H1 (cell line): ENCODE measurements around the gene ITLN1. TPM values are rescaled to one million over a fixed set of nuclear protein-coding genes. Genes with fewer than 3 reads are reported as not detected.
"Not testable (repeated sequence)": the region's sequence is repeated elsewhere in the genome, so short reads cannot be mapped to it uniquely, and the experiment has no call there.

Experiments used
- CTCF ChIA-PET: fragments of 300-600 bp; sonication (Branson Sonifier 250); formaldehyde crosslinking; loops from one replicate; lab custom pipeline; 2021; ENCODE audit not compliant: partially characterized antibody; lab: Charles Lee
- POLR2A ChIA-PET: fragments of 300-600 bp; sonication (Branson Sonifier 250); formaldehyde crosslinking; loops from one replicate; lab custom pipeline; 2021; ENCODE audit warnings: inconsistent platforms; ENCODE audit not compliant: partially characterized antibody; lab: Charles Lee
- DNase-seq, 2 experiments: peaks; one replicate each; pipeline versions ENCODE4 v3.0.0 to v3.0.0-alpha.2; 2010 to 2022; ENCODE audit warnings: low spot score in 2 of 2, low read depth in 1 of 2, mixed read lengths in 1 of 2
- FAIRE-seq: peaks from 2 replicates; lab custom pipeline; 2011; peaks lifted over from hg19 to GRCh38; lab: Jason Lieb, UNC
- H2AFZ ChIP-seq: 2 replicates; pipeline ENCODE4 v1.8.1; 2012; ENCODE audit warnings: low read length, inconsistent platforms
- H2AK5ac ChIP-seq: 2 replicates; pipeline ENCODE4 v1.6.1; 2013; ENCODE audit warnings: low read depth, low read length
- H2BK120ac ChIP-seq: replicated peaks from 2 replicates; pipeline ENCODE3; 2013; ENCODE audit warnings: low read depth, low read length, inconsistent platforms
- H2BK12ac ChIP-seq: 2 replicates; pipeline ENCODE4 v1.6.1; 2013; ENCODE audit warnings: low read depth, low read length
- H2BK15ac ChIP-seq: 2 replicates; pipeline ENCODE4 v1.6.1; 2013; ENCODE audit warnings: low read length
- H2BK20ac ChIP-seq: 2 replicates; pipeline ENCODE4 v1.6.1; 2013; ENCODE audit warnings: low read length
- H2BK5ac ChIP-seq: 2 replicates; pipeline ENCODE4 v1.6.1; 2013; ENCODE audit warnings: low read depth, low read length
- H3K14ac ChIP-seq: 2 replicates; pipeline ENCODE4 v1.6.1; 2013; ENCODE audit warnings: inconsistent platforms; ENCODE audit not compliant: insufficient read length
- H3K18ac ChIP-seq: 2 replicates; pipeline ENCODE4 v1.6.1; 2013; ENCODE audit warnings: low read length; ENCODE audit errors: extremely low read depth
- H3K23ac ChIP-seq: 2 replicates; pipeline ENCODE4 v1.6.1; 2013; ENCODE audit warnings: inconsistent platforms; ENCODE audit not compliant: insufficient read length
- H3K23me2 ChIP-seq: 2 replicates; pipeline ENCODE4 v1.6.1; 2013; ENCODE audit warnings: low read depth, low read length
- H3K27ac ChIP-seq: 2 replicates; pipeline ENCODE4 v1.6.1; 2011; ENCODE audit warnings: low read depth, low read length, inconsistent platforms
- H3K27me3 ChIP-seq, 4 experiments: replicated peaks in 1 of 4; 1 replicate in 1 of 4; 2 replicates in 3 of 4; pipeline versions ENCODE4 v1.6.1 to v1.8.1; 2011 to 2013; ENCODE audit warnings: low read length in 3 of 4, mild to moderate bottlenecking in 3 of 4, inconsistent platforms in 2 of 4, mixed read lengths in 2 of 4, moderate library complexity in 1 of 4; ENCODE audit not compliant: control insufficient read depth in 3 of 4, insufficient read depth in 3 of 4; ENCODE audit errors: extremely low read depth in 1 of 4
- H3K36me3 ChIP-seq, 4 experiments: 2 replicates each; pipeline versions ENCODE4 v1.6.1 to v1.8.1; 2011 to 2013; ENCODE audit warnings: mild to moderate bottlenecking in 4 of 4, low read length in 3 of 4, moderate library complexity in 2 of 4, control low read depth in 1 of 4, inconsistent platforms in 1 of 4; ENCODE audit not compliant: insufficient read depth in 4 of 4, control insufficient read depth in 2 of 4
- H3K4ac ChIP-seq: replicated peaks from 2 replicates; pipeline ENCODE3; 2013; ENCODE audit warnings: low read length, low read depth, mixed read lengths, inconsistent platforms; ENCODE audit not compliant: insufficient read length
- H3K4me1 ChIP-seq, 4 experiments: replicated peaks in 1 of 4; 1 replicate in 1 of 4; 2 replicates in 3 of 4; pipeline versions ENCODE4 v1.6.1 to v1.8.1; 2011 to 2013; ENCODE audit warnings: low read length in 3 of 4, inconsistent platforms in 2 of 4, mixed read lengths in 1 of 4; ENCODE audit not compliant: insufficient read depth in 4 of 4, control insufficient read depth in 3 of 4
- H3K4me2 ChIP-seq, 2 experiments: 2 replicates each; pipeline versions ENCODE4 v1.6.1 to v1.8.1; 2011 to 2013; ENCODE audit warnings: low read depth in 2 of 2, low read length in 2 of 2, control low read depth in 1 of 2, inconsistent platforms in 1 of 2, mild to moderate bottlenecking in 1 of 2; ENCODE audit not compliant: insufficient read depth in 1 of 2
- H3K4me3 ChIP-seq, 4 experiments: fragments of 200-600, 300-600 bp in 1 of 4; sonication (generic), shearing (Covaris generic), sonication (Bioruptor Twin) in 1 of 4; 2 replicates each; pipeline versions ENCODE4 v1.5.1 to v1.8.1; 2011 to 2016; ENCODE audit warnings: low read length in 4 of 4, low read depth in 3 of 4, control low read depth in 2 of 4, inconsistent platforms in 2 of 4, mild to moderate bottlenecking in 2 of 4, mixed read lengths in 1 of 4, moderate library complexity in 1 of 4; ENCODE audit not compliant: insufficient read depth in 2 of 4; ENCODE audit errors: extremely low read depth in 1 of 4
- H3K56ac ChIP-seq: replicated peaks from 2 replicates; pipeline ENCODE3; 2013; ENCODE audit warnings: low read depth, mild to moderate bottlenecking, mixed read lengths, low read length, inconsistent platforms; ENCODE audit not compliant: insufficient read length
- H3K79me1 ChIP-seq: 2 replicates; pipeline ENCODE4 v1.6.1; 2013; ENCODE audit warnings: low read depth, low read length, control low read depth
- H3K79me2 ChIP-seq, 2 experiments: 2 replicates each; pipeline versions ENCODE4 v1.6.1 to v1.8.1; 2012 to 2013; ENCODE audit warnings: low read length in 2 of 2, mild to moderate bottlenecking in 2 of 2, inconsistent platforms in 1 of 2; ENCODE audit not compliant: insufficient read depth in 2 of 2, control insufficient read depth in 1 of 2
- H3K9ac ChIP-seq, 4 experiments: replicated peaks in 1 of 4; 1 replicate in 1 of 4; 2 replicates in 3 of 4; pipeline versions ENCODE4 v1.6.1 to v1.8.1; 2011 to 2013; ENCODE audit warnings: low read depth in 3 of 4, low read length in 3 of 4, control low read depth in 2 of 4, mild to moderate bottlenecking in 2 of 4, moderate library complexity in 2 of 4, inconsistent platforms in 1 of 4; ENCODE audit errors: extremely low read depth in 1 of 4
- H3K9me3 ChIP-seq, 2 experiments: 2 replicates each; pipeline versions ENCODE4 v1.6.1 to v1.8.1; 2012 to 2013; ENCODE audit warnings: mild to moderate bottlenecking in 2 of 2, moderate library complexity in 2 of 2, control low read depth in 1 of 2, inconsistent platforms in 1 of 2, low read depth in 1 of 2, low read length in 1 of 2, mixed read lengths in 1 of 2; ENCODE audit not compliant: insufficient read depth in 2 of 2
- H4K20me1 ChIP-seq, 2 experiments: replicated peaks in 1 of 2; 2 replicates each; pipeline versions ENCODE3 to v1.8.1; 2011 to 2013; ENCODE audit warnings: inconsistent platforms in 2 of 2, low read length in 2 of 2, mild to moderate bottlenecking in 1 of 2; ENCODE audit not compliant: insufficient read depth in 2 of 2, control insufficient read depth in 1 of 2
- H4K5ac ChIP-seq: 2 replicates; pipeline ENCODE4 v1.6.1; 2013; ENCODE audit warnings: low read length, low read depth, mixed read lengths, inconsistent platforms; ENCODE audit not compliant: insufficient read length
- H4K8ac ChIP-seq: 2 replicates; pipeline ENCODE4 v1.8.0; 2013; ENCODE audit warnings: mild to moderate bottlenecking, moderate library complexity, low read length, inconsistent platforms; ENCODE audit not compliant: insufficient read depth; ENCODE audit errors: extremely low read depth
- H4K91ac ChIP-seq: replicated peaks from 2 replicates; pipeline ENCODE3; 2013; ENCODE audit warnings: low read length, mixed read lengths, inconsistent platforms; ENCODE audit not compliant: insufficient read length
- CEBPB ChIP-seq: IDR thresholded peaks from 2 replicates; pipeline ENCODE4 v1.6.1; 2012; ENCODE audit warnings: low read depth, low read length
- POLR2AphosphoS5 ChIP-seq: IDR thresholded peaks from 2 replicates; pipeline ENCODE4 v1.6.1; 2011; ENCODE audit warnings: low read depth, low read length
- SIX5 ChIP-seq: IDR thresholded peaks from 2 replicates; pipeline ENCODE4 v1.6.1; 2011; ENCODE audit warnings: mild to moderate bottlenecking, low read depth, low read length
- TAF1 ChIP-seq: IDR thresholded peaks from 2 replicates; pipeline ENCODE4 v1.6.1; 2011; ENCODE audit warnings: mild to moderate bottlenecking, low read depth, low read length
- WGBS, 2 experiments: shearing (Covaris generic) in 1 of 2; methylation state at CpG; one replicate each; pipeline versions ENCODE4 v1.1.6 to v1.1.7; 2013 to 2015; ENCODE audit warnings: low lambda C conversion rate in 2 of 2, mixed read lengths in 2 of 2, inconsistent platforms in 1 of 2, low coverage in 1 of 2, missing lambda C conversion rate in 1 of 2; ENCODE audit not compliant: insufficient replicate concordance in 2 of 2, insufficient coverage in 1 of 2, insufficient read length in 1 of 2; ENCODE audit errors: extremely low coverage in 1 of 2, missing lambda C conversion rate in 1 of 2; 5-methylcytosine and 5-hydroxymethylcytosine counted together
- polyA plus RNA-seq, 7 experiments: library from polyadenylated mRNA; depleted of rRNA in 3 of 7; stranded (reverse) in 5 of 7; unstranded in 2 of 7; fragments of >200 nt in 5 of 7; fragments of 200-250 nt in 2 of 7; gene quantifications; 1 replicate in 5 of 7; 2 replicates in 1 of 7; 4 replicates in 1 of 7; pipeline versions ENCODE4 v1.2.1 to v1.2.3, GENCODE V29; 2011 to 2013; ENCODE audit warnings: missing spikeins in 2 of 7, mixed read lengths in 2 of 7
- total RNA-seq: library from RNA; stranded (reverse); fragmentation: NEBNext Ultra II Directional; extraction: Animal tissue kit (Norgen Biotek cat#: 25700); gene quantifications from 2 replicates; pipeline ENCODE4 v1.2.1, GENCODE V29; 2021
- TF ChIP-seq, protein P1 (sequence below): IDR thresholded peaks from 2 replicates; pipeline ENCODE4 v1.6.1; 2012; ENCODE audit warnings: inconsistent platforms
- TF ChIP-seq, protein P2 (sequence below), 3 experiments: IDR thresholded peaks; 1 replicate in 2 of 3; 2 replicates in 1 of 3; pipeline versions ENCODE4 v1.5.1 to v1.6.1; 2011; ENCODE audit warnings: low read length in 3 of 3, mild to moderate bottlenecking in 3 of 3, inconsistent platforms in 2 of 3, low read depth in 1 of 3, moderate library complexity in 1 of 3; ENCODE audit not compliant: insufficient read depth in 1 of 3; ENCODE audit errors: control extremely low read depth in 1 of 3

Gene ITLN1
- total and polyA plus RNA-seq, 2 of the 8 experiments (the other 6 are each of a cell fraction or from before 2014, with no cell fraction given): not detected

DNA sequence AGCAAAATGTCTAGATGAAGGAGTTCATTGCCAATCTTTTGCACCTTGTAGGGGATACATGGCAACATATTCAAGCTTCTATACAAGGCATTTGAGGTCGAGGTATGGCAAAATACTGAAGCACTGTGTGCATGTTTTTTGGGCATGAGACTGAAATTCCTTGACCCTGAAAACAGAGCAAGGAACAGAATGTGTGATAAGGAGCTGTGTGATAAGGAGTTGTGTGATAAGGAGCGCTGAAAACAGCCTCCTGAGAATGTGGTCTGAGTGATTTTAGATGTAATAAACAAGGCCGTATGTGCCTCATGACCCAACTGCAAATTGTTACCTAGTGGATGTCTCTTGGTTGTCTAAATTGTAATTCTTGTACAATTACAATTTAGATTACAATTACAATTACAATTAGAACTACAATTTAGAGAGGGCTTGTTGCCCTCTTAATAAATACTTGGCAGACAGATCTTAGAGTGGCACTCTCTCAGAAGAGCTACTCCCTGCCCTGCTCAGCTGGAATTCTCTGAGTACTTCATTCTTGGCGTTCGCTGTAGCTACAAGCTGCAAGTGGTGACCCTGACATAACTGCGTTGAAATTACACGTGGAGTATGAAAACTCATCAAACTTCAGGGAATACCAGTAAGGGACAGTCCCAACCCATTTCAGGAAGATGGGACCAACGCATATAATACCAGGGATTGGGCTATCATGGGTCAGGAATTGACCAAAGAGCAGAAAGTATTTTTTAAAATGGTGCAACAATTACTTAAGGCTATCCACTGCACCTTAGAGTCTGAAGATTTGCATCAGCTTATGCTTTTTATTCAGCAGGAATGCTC, 20.0 kb upstream of the ITLN1 start (continued):
- no peak for TF ChIP-seq CEBPB
- TF ChIP-seq POLR2AphosphoS5: no peak
- TF ChIP-seq, protein P1, sequence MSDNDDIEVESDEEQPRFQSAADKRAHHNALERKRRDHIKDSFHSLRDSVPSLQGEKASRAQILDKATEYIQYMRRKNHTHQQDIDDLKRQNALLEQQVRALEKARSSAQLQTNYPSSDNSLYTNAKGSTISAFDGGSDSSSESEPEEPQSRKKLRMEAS: no peak
- TF ChIP-seq SIX5: no peak
- TF ChIP-seq, protein P2, sequence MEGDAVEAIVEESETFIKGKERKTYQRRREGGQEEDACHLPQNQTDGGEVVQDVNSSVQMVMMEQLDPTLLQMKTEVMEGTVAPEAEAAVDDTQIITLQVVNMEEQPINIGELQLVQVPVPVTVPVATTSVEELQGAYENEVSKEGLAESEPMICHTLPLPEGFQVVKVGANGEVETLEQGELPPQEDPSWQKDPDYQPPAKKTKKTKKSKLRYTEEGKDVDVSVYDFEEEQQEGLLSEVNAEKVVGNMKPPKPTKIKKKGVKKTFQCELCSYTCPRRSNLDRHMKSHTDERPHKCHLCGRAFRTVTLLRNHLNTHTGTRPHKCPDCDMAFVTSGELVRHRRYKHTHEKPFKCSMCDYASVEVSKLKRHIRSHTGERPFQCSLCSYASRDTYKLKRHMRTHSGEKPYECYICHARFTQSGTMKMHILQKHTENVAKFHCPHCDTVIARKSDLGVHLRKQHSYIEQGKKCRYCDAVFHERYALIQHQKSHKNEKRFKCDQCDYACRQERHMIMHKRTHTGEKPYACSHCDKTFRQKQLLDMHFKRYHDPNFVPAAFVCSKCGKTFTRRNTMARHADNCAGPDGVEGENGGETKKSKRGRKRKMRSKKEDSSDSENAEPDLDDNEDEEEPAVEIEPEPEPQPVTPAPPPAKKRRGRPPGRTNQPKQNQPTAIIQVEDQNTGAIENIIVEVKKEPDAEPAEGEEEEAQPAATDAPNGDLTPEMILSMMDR (IDR thresholded peaks at IDR 0.05; ENCODE audit: control extremely low read depth in 1 of 3, insufficient read depth in 1 of 3, low read depth in 1 of 3, low read length in 3 of 3): no peak
- TF ChIP-seq TAF1: no peak

DNA sequence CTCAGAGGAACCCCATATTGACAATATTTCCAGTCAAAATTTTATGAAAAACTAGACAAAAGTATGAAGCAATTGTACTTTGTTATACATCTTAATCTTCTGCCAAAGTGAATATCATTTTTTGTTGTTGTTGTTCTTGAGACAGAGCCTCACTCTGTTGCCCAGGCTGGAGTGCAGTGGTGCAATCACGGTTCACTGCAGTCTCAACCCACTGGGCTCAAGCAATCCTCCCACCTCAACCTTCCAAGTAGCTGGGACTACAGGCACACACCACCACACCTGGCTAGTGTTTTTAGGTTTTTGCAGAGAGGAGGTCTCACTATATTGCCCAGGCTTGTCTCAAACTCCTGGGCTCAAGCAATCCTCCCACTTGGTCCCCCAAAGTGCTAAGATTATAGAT, 17.3 kb upstream of the ITLN1 start:
- H2AK5ac ChIP-seq, H3K9me3 ChIP-seq, H4K8ac ChIP-seq, H2BK12ac ChIP-seq, H4K20me1 ChIP-seq, H3K79me1 ChIP-seq, H4K5ac ChIP-seq, DNase-seq, H2BK20ac ChIP-seq, H3K27me3 ChIP-seq, H3K4me2 ChIP-seq, POLR2A ChIA-PET, H2BK15ac ChIP-seq, H3K4me3 ChIP-seq, H2BK120ac ChIP-seq, H3K27ac ChIP-seq, H3K9ac ChIP-seq, H3K36me3 ChIP-seq, H4K91ac ChIP-seq, FAIRE-seq, H3K56ac ChIP-seq, H2BK5ac ChIP-seq, H3K79me2 ChIP-seq, H3K4me1 ChIP-seq, H3K18ac ChIP-seq, H3K4ac ChIP-seq, H2AFZ ChIP-seq, H3K23ac ChIP-seq, H3K23me2 ChIP-seq, H3K14ac ChIP-seq: not testable (repeated sequence)
- CTCF ChIA-PET: interaction anchor here (0.6 to 1.2 kb wide), 4 partner anchors 17 to 177 kb away, joined by 3 to 4 read pairs (median 3); partner anchors contain the start of gene ITLN1
- 67% methylated on average over 1 of the region's 1 CpG; no CpG with 5 or more reads in 1 of the 2 experiments for WGBS, 2 experiments
